ENCODE results near the gene PRKAR1B. TPM values are rescaled to one million over a fixed set of nuclear protein-coding genes. Genes with fewer than 3 reads are reported as not detected.

Gene PRKAR1B
- total RNA-seq, 1 experiment from 2014 or later = 27.2 TPM

DNA sequence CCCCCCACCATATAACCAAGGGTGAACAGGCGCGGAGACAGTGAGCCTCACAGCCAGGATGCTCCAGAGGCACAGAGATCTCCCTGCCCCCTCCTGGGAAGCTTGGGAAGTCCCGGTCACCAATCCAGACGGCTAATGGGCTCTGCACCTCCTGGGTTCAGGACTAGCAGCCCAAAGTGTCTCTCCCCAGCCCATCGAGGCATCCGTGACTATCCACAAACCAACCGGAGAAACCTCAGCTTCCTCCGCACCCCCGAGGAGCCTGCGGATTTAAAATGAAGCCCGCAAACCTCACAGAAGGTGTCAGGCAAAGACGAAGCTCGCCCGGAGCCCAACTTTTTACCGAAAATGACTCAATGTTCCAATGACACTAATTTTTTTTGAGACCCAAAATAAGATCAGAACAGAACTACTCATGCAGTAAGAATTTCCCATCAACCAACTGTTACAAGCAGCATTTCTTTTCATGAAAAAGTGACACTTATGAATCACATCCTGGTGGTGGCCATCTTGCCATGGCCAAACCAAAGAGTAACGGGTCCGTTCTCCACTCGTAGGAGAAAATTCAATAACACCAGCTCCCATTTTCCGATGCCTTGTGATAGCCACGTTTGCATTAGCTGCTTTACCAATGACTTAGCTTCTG is 213.4 kb downstream of the PRKAR1B start:
- intact Hi-C loops (cut with micrococcal nuclease; ENCODE audit: unreplicated experiment) = no loop called here
- no peak for DNase-seq (ENCODE audit: low spot score)
- ChIA-PET CTCF (interaction anchor here (0.6 kb wide), 1 partner anchor 191 kb away, joined by 3 read pairs; no protein-coding TSS in a partner anchor), POLR2A (ENCODE audit: low non-redundant PET) (no interaction called here)
- peaks cover 10% of the 10 kb centered on the region for H3K4me1 ChIP-seq (ENCODE audit: insufficient read depth, low read length, poor library complexity, severe bottlenecking)
- H3K27me3 ChIP-seq (replicated peaks; ENCODE audit: insufficient read depth, low read depth, low read length, poor library complexity) = peaks cover 20% of the 10 kb centered on the region
- H3K9me3 ChIP-seq (ENCODE audit: low read depth, low read length, poor library complexity, severe bottlenecking) = no peaks in the 10 kb centered on the region
- TF ChIP-seq, protein P1, sequence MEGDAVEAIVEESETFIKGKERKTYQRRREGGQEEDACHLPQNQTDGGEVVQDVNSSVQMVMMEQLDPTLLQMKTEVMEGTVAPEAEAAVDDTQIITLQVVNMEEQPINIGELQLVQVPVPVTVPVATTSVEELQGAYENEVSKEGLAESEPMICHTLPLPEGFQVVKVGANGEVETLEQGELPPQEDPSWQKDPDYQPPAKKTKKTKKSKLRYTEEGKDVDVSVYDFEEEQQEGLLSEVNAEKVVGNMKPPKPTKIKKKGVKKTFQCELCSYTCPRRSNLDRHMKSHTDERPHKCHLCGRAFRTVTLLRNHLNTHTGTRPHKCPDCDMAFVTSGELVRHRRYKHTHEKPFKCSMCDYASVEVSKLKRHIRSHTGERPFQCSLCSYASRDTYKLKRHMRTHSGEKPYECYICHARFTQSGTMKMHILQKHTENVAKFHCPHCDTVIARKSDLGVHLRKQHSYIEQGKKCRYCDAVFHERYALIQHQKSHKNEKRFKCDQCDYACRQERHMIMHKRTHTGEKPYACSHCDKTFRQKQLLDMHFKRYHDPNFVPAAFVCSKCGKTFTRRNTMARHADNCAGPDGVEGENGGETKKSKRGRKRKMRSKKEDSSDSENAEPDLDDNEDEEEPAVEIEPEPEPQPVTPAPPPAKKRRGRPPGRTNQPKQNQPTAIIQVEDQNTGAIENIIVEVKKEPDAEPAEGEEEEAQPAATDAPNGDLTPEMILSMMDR (conservative IDR thresholded peaks at IDR 0.05; ENCODE audit: low read depth, low read length) = no peak
- no peak for TF ChIP-seq EZH2 (IDR thresholded peaks at IDR 0.05; ENCODE audit: borderline replicate concordance, low read depth, low read length, poor library complexity, severe bottlenecking)
- no TSS peak for BruUV-seq (replicated peaks)
- H3K36me3 ChIP-seq (ENCODE audit: insufficient read depth, low read length, poor library complexity, severe bottlenecking) = no peaks in the 10 kb centered on the region
- no peak overlapping the region for H3K4me3 ChIP-seq (ENCODE audit: low read depth, low read length, poor library complexity, severe bottlenecking)
- no peak overlapping the region for H3K27ac ChIP-seq (ENCODE audit: low read depth, low read length, poor library complexity, severe bottlenecking)

DNA sequence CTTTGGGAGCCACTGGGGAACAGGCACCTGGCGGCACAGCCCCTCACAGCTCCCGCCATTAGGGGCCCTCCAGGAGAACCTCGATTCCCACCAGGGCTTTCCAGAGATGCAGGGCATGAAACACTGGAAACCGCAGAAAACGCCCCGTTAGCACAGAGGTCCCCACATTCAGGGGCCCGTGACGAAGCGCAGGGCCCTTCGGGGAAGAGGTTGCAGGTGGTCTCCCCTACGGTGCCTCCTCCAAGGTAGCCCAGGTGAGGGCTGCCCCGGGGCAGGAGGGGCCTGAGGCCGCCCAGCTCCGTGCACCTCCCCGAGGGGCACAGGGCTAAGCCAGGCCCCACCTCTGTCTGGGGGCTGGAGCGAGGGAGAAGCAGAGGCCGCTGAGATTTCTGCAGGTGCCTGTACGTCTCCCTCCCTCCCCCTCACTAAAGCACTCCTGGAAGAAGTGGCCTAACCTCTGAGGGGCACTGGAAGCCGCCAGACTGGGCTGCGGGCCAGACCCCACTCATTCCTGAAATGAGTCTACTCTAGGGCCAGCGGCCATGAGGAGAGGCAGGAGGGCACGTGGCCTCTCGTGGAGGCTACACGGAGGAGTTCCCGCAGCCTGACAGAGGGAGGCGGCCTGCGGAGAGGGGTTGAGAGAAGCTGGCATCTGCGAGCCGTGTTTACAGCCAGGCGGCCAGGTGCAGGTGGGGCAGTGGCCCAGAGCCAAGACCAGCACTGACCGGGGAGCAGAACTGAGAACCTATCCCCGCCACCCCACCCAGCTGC is 214.4 kb downstream of the PRKAR1B start:
- no TSS peak for BruUV-seq (replicated peaks)
- DNase-seq (ENCODE audit: low spot score) = no peak
- POLR2A ChIA-PET (ENCODE audit: low non-redundant PET) = no interaction called here
- Histone ChIP-seq H3K27ac (ENCODE audit: low read depth, low read length, poor library complexity, severe bottlenecking) (no peak overlapping the region), H3K9me3 (ENCODE audit: low read depth, low read length, poor library complexity, severe bottlenecking) (no peaks in the 10 kb centered on the region), H3K4me1 (ENCODE audit: insufficient read depth, low read length, poor library complexity, severe bottlenecking) (peaks cover 3% of the 10 kb centered on the region), H3K27me3 (replicated peaks; ENCODE audit: insufficient read depth, low read depth, low read length, poor library complexity) (peaks cover 11% of the 10 kb centered on the region), H3K36me3 (ENCODE audit: insufficient read depth, low read length, poor library complexity, severe bottlenecking) (no peaks in the 10 kb centered on the region), H3K4me3 (ENCODE audit: low read depth, low read length, poor library complexity, severe bottlenecking) (no peak overlapping the region)
- CTCF ChIA-PET = no interaction called here
- intact Hi-C loops (cut with micrococcal nuclease; ENCODE audit: unreplicated experiment) = no loop called here
- TF ChIP-seq EZH2 (IDR thresholded peaks at IDR 0.05; ENCODE audit: borderline replicate concordance, low read depth, low read length, poor library complexity, severe bottlenecking) = no peak
- TF ChIP-seq, protein P1 (conservative IDR thresholded peaks at IDR 0.05; ENCODE audit: low read depth, low read length) = no peak

DNA sequence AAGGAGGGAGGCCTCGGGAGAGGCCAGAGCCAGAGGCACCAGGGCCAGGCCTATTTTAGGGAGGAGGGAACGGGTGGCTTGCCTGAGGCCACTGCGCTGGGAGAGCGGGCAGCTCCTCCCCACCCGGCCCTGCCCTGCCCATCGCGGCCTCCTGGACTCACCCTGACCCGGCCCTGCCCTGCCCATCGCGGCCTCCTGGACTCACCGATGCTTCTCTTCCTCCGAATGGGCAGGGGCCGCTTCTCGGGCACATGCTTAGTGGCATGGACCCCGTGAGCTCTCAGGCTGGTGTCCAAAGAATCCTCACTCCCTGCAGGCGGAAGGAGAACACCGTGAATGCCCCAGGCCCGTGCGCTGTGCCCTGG is 215.0 kb downstream of the PRKAR1B start:
- TF ChIP-seq, protein P1 (conservative IDR thresholded peaks at IDR 0.05; ENCODE audit: low read depth, low read length) = no peak
- Histone ChIP-seq H3K27me3 (replicated peaks; ENCODE audit: insufficient read depth, low read depth, low read length, poor library complexity) (peaks cover 6% of the 10 kb centered on the region), H3K36me3 (ENCODE audit: insufficient read depth, low read length, poor library complexity, severe bottlenecking) (no peaks in the 10 kb centered on the region), H3K9me3 (ENCODE audit: low read depth, low read length, poor library complexity, severe bottlenecking) (no peaks in the 10 kb centered on the region), H3K27ac (ENCODE audit: low read depth, low read length, poor library complexity, severe bottlenecking) (no peak overlapping the region), H3K4me1 (ENCODE audit: insufficient read depth, low read length, poor library complexity, severe bottlenecking) (no peaks in the 10 kb centered on the region), H3K4me3 (ENCODE audit: low read depth, low read length, poor library complexity, severe bottlenecking) (no peak overlapping the region)
- intact Hi-C loops (cut with micrococcal nuclease; ENCODE audit: unreplicated experiment) = no loop called here
- ChIA-PET CTCF (no interaction called here), POLR2A (ENCODE audit: low non-redundant PET) (no interaction called here)
- DNase-seq (ENCODE audit: low spot score) = no peak
- no TSS peak for BruUV-seq (replicated peaks)

Data from A673 (cell line).